NCI-H1436 treated with DMSO at 0.1 percent for 48 hours (cell line): ENCODE data around the gene SPEM2.
"Not testable (repeated sequence)": the region's sequence is repeated elsewhere in the genome, so short reads cannot be mapped to it uniquely, and the experiment has no call there.

ENCODE experiments used
- DNase-seq: peaks from one replicate; lab custom pipeline; 2025; lab: John Stamatoyannopoulos, UW

The SPEM2 gene

GRCh38 chr17:7474767-7475166, 49.4 kb downstream of the SPEM2 start:
- not testable (repeated sequence) for DNase-seq

- no peak for DNase-seq
Measured at GRCh38 chr17:7475764-7476422, 50.5 kb downstream of the SPEM2 start.

- no peak for DNase-seq
Measured at GRCh38 chr17:7476494-7476893, 51.1 kb downstream of the SPEM2 start.

GRCh38 chr17:7476951-7477350, 51.5 kb downstream of the SPEM2 start:
- no peak for DNase-seq
